K562 (cell line): ENCODE measurements around the gene NAXE. TPM values are rescaled to one million over a fixed set of nuclear protein-coding genes. Genes with fewer than 3 reads are reported as not detected.
A peak's percentile ranks its signal among the peaks of the same experiment; 100 is the strongest.

ENCODE experiments used
- ATAC-seq: fragments of 200-7000 bp; cut with Tn5 transposase; 3 replicates; pipeline ENCODE4 v1.9.1; 2020; ENCODE audit warnings: moderate library complexity
- BruUV-seq: library from RNA; stranded (reverse); fragments of 400-500 nt; replicated peaks from 2 replicates; lab custom pipeline; 2021; lab: Mats Ljungman, UMichigan
- CTCF ChIA-PET: fragments of 300-600 bp; formaldehyde crosslinking; extraction: SDS; loops from one replicate; lab custom pipeline; 2021; ENCODE audit warnings: low intra/inter-chr PET ratio; lab: Yijun Ruan, JAX
- POLR2A ChIA-PET: fragments of 300-600, 350-650 bp; sonication (Branson Sonifier 250); formaldehyde crosslinking; extraction: SDS; loops from one replicate; lab custom pipeline; 2021; ENCODE audit warnings: antibody characterized with exemption, inconsistent platforms; lab: Yijun Ruan, JAX
- DNase-seq, 4 experiments: peaks; one replicate each; pipeline versions ENCODE4 v3.0.0 to v3.0.0-alpha.2; 2011 to 2018; ENCODE audit warnings: low spot score in 3 of 4, mixed read lengths in 3 of 4; ENCODE audit errors: extremely low read depth in 1 of 4
- FAIRE-seq: peaks from 2 replicates; lab custom pipeline; 2011; peaks lifted over from hg19 to GRCh38; lab: Jason Lieb, UNC
- H2AFZ ChIP-seq: 2 replicates; pipeline ENCODE4 v1.6.0; 2011; ENCODE audit warnings: low read depth, low read length, control low read depth, inconsistent platforms
- H3K27ac ChIP-seq: fragments of 200-600 bp; 3 replicates; pipeline ENCODE4 v1.8.0; 2011; ENCODE audit warnings: low read depth, mild to moderate bottlenecking, control low read depth, inconsistent platforms, low read length, moderate library complexity, mixed read lengths; ENCODE audit errors: extremely low read depth
- H3K27me3 ChIP-seq, 2 experiments: fragments of 300-600 bp in 1 of 2; 2 replicates in 1 of 2; 3 replicates in 1 of 2; pipeline versions ENCODE4 v1.6.0 to v1.8.0; 2011; ENCODE audit warnings: inconsistent platforms in 2 of 2, low read length in 2 of 2, mild to moderate bottlenecking in 1 of 2, mixed read lengths in 1 of 2, moderate library complexity in 1 of 2; ENCODE audit not compliant: control insufficient read depth in 2 of 2, insufficient read depth in 2 of 2
- H3K36me3 ChIP-seq: fragments of 300-600 bp; 3 replicates; pipeline ENCODE4 v1.8.0; 2011; ENCODE audit warnings: mild to moderate bottlenecking, low read length, inconsistent platforms; ENCODE audit not compliant: control insufficient read depth, insufficient read depth
- H3K4me1 ChIP-seq, 2 experiments: fragments of 200-600 bp in 1 of 2; replicated peaks in 1 of 2; 2 replicates in 1 of 2; 3 replicates in 1 of 2; pipeline versions ENCODE4 v1.5.1 to v1.8.0; 2011; ENCODE audit warnings: inconsistent platforms in 2 of 2, low read length in 2 of 2, mild to moderate bottlenecking in 1 of 2, mixed read lengths in 1 of 2, moderate library complexity in 1 of 2; ENCODE audit not compliant: control insufficient read depth in 2 of 2, insufficient read depth in 2 of 2
- H3K4me2 ChIP-seq: 2 replicates; pipeline ENCODE4 v1.6.1; 2011; ENCODE audit warnings: low read length, control low read depth, inconsistent platforms, mixed read lengths; ENCODE audit not compliant: insufficient read depth
- H3K4me3 ChIP-seq: fragments of 200-600 bp; sonication (generic), shearing (Covaris generic); 2 replicates; pipeline ENCODE4 v1.5.1; 2016; ENCODE audit warnings: control low read depth, inconsistent platforms
- H3K79me2 ChIP-seq: fragments of 200-600 bp; 3 replicates; pipeline ENCODE4 v1.8.0; 2011; ENCODE audit warnings: low read length, inconsistent platforms; ENCODE audit not compliant: control insufficient read depth, insufficient read depth
- H3K9ac ChIP-seq, 2 experiments: 2 replicates each; pipeline versions ENCODE4 v1.6.0 to v1.6.1; 2011; ENCODE audit warnings: low read depth in 2 of 2, low read length in 2 of 2, control low read depth in 1 of 2, inconsistent platforms in 1 of 2, mild to moderate bottlenecking in 1 of 2, mixed read lengths in 1 of 2; ENCODE audit not compliant: insufficient read depth in 1 of 2
- H3K9me1 ChIP-seq: one replicate; pipeline ENCODE4 v1.6.0; 2011; ENCODE audit warnings: inconsistent platforms, mild to moderate bottlenecking, low read length, moderate library complexity; ENCODE audit not compliant: control insufficient read depth, insufficient read depth
- H3K9me3 ChIP-seq: replicated peaks from 2 replicates; pipeline ENCODE4 v1.5.1; 2011; ENCODE audit warnings: low read depth, low read length, inconsistent platforms; ENCODE audit not compliant: control insufficient read depth, insufficient read depth
- H4K20me1 ChIP-seq: replicated peaks from 2 replicates; pipeline ENCODE4 v1.6.1; 2011; ENCODE audit warnings: low read length, inconsistent platforms, mixed read lengths; ENCODE audit not compliant: control insufficient read depth, insufficient read depth
- DPF2 ChIP-seq: fragments of 450-650 bp; IDR thresholded peaks from 2 replicates; pipeline ENCODE4 v1.6.1; 2016
- GTF2A2 ChIP-seq: IDR thresholded peaks from 2 replicates; pipeline ENCODE4 v1.6.1; 2016; ENCODE audit warnings: mild to moderate bottlenecking, missing genetic modification characterization, missing compliant biosample characterization
- RBM14 ChIP-seq: fragments of 200-400 bp; formaldehyde crosslinking; IDR thresholded peaks from 2 replicates; pipeline ENCODE4 v1.6.1; 2018; ENCODE audit warnings: low read depth, mild to moderate bottlenecking, low read length, moderate library complexity, borderline replicate concordance; ENCODE audit not compliant: insufficient read depth
- TAL1 ChIP-seq: fragments of 450-650 bp; IDR thresholded peaks from 2 replicates; pipeline ENCODE4 v1.6.1; 2016; ENCODE audit warnings: mild to moderate bottlenecking
- ZNF121 ChIP-seq: sonication (generic); formaldehyde crosslinking; conservative IDR thresholded peaks from 2 replicates; pipeline ENCODE4 v1.8.0; 2022; ENCODE audit warnings: missing genetic modification reagents
- ZNF766 ChIP-seq: fragments of 200-800 bp; sonication (Bioruptor generic); conservative IDR thresholded peaks from 2 replicates; pipeline ENCODE4 v1.6.1; 2016; ENCODE audit warnings: missing genetic modification characterization, missing compliant biosample characterization
- WGBS: fragments of 100-300 bp; shearing (Covaris generic); methylation state at CpG from one replicate; pipeline ENCODE4 v1.1.6; 2016; ENCODE audit warnings: low coverage, mixed read lengths; ENCODE audit not compliant: insufficient coverage; ENCODE audit errors: missing lambda C conversion rate; 5-methylcytosine and 5-hydroxymethylcytosine counted together
- in situ Hi-C: fragments of 300-500 bp; cut with MboI; formaldehyde crosslinking; loops from 4 replicates; pipeline ENCODE4 v1.15.0; 2018; ENCODE audit warnings: inconsistent platforms, mixed read lengths
- intact Hi-C: fragments of 100-400 bp; cut with micrococcal nuclease; formaldehyde crosslinking; loops from 2 replicates; pipeline ENCODE4 v1.14.2; 2022
- polyA plus RNA-seq, 8 experiments: library from polyadenylated mRNA; depleted of rRNA in 4 of 8; stranded (reverse) in 5 of 8; unstranded in 3 of 8; fragments of >200 nt; fragmentation: Nextera tagmentation in 2 of 8; fragmentation: Illumina TruSeq in 1 of 8; extraction: Ambion mirVana in 2 of 8; extraction: Trizol in 1 of 8; gene quantifications; 2 replicates each; pipeline versions ENCODE4 v1.2.1 to v1.2.3, GENCODE V29; 2011 to 2014; ENCODE audit warnings: inconsistent platforms in 1 of 8, missing spikeins in 1 of 8
- total RNA-seq, 7 experiments: library from RNA; depleted of rRNA in 6 of 7; stranded (reverse); fragments of >200 nt in 6 of 7; fragmentation: Illumina TruSeq in 2 of 7; extraction: Trizol in 2 of 7; gene quantifications; 2 replicates each; pipeline versions ENCODE4 v1.2.1 to v1.2.3, GENCODE V29; 2011 to 2021; ENCODE audit warnings: low replicate concordance in 1 of 7
- TF ChIP-seq, protein P1 (sequence below), 2 experiments: fragments of 450-650 bp in 1 of 2; IDR thresholded peaks; 2 replicates each; pipeline ENCODE4 v1.6.1; 2011 to 2017; ENCODE audit warnings: low read depth in 2 of 2, antibody characterized with exemption in 1 of 2, borderline replicate concordance in 1 of 2, low read length in 1 of 2, mild to moderate bottlenecking in 1 of 2, mixed read lengths in 1 of 2; ENCODE audit not compliant: control insufficient read depth in 1 of 2
- TF ChIP-seq, protein P2 (sequence below): sonication (generic); formaldehyde crosslinking; IDR thresholded peaks from 2 replicates; pipeline ENCODE4 v1.8.0; 2023; ENCODE audit warnings: mild to moderate bottlenecking, missing genetic modification reagents

NAXE gene
- total and polyA plus RNA-seq, 9 of the 15 experiments (the other 6 are each of a cell fraction or from before 2014, with no cell fraction given) = 27.3 to 137 (median 90.0) TPM

- TF ChIP-seq ZNF766 (CRISPR knock-in tag) = no peak
- TF ChIP-seq ZNF121 (CRISPR knock-in tag) = 0 out of 2 replicates have a peak, but pooled peaks have one; percentile 21
- Histone ChIP-seq H3K9me1 (no peaks in the 10 kb centered on the region), H2AFZ (peak overlapping the region; percentile 65), H3K4me2 (peak overlapping the region; percentile 67), H3K79me2 (no peaks in the 10 kb centered on the region), H3K27me3 (no peaks in the 10 kb centered on the region), H3K9me3 (no peaks in the 10 kb centered on the region), H3K9ac (peak overlapping the region; percentile 4 to 79; a peak in 1 of 4 replicates), H3K27ac (0 out of 3 replicates have a peak overlapping the region, but pooled peaks have one; percentile 15), H3K36me3 (no peaks in the 10 kb centered on the region), H3K4me3 (no peak overlapping the region), H3K4me1 (peaks cover 17 to 23% of the 10 kb centered on the region in 2 experiments), H4K20me1 (no peaks in the 10 kb centered on the region)
- no TSS peak for BruUV-seq
- in situ Hi-C loops = no loop called here
- FAIRE-seq (no peak), ATAC-seq (peak; percentile 55), DNase-seq (peak in 1 of 4 experiments; percentile 12)
- intact Hi-C loops = no loop called here
- ChIA-PET CTCF (no interaction called here), POLR2A (interaction anchor here (1.6 kb wide), 1 partner anchor 8 kb away, joined by 5 read pairs; no protein-coding TSS in a partner anchor)
- 4% methylated on average over 4 of the region's 4 CpGs for WGBS
Measured at GRCh38 chr1:156615946-156616345, 24.4 kb downstream of the NAXE start.

DNA sequence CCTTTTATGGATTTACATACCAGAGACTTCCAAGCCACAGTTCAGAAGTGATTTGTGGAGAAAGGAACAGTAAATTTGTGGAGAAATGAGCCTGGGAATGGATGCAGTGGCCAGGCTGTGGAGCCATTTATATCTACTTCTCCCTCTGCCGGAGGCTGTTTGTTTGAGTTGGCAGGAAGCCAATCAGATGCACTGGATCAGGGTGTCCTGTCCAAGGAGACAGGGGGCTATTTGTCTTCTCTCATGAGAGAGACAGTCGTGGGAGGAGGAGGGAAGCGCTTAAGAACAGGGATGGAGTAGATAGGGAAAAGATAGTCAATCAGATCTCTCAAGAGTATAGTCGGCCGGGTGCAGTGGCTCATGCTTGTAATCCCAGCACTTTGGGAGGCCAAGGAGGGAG is 24.9 kb downstream of the NAXE start:
- H3K9me3 ChIP-seq = no peaks in the 10 kb centered on the region
- ATAC-seq = peak; percentile 96
- FAIRE-seq = peak; percentile 95
- CTCF ChIA-PET = no interaction called here
- peaks cover 17 to 23% of the 10 kb centered on the region in 2 experiments for H3K4me1 ChIP-seq
- WGBS = 1% methylated on average over 5 of the region's 5 CpGs
- H3K27ac ChIP-seq = 0 out of 3 replicates have a peak overlapping the region, but pooled peaks have one; percentile 15
- H4K20me1 ChIP-seq = no peaks in the 10 kb centered on the region
- intact Hi-C loops (no loop called here), in situ Hi-C loops (no loop called here)
- no peak overlapping the region for H3K4me3 ChIP-seq
- BruUV-seq = no TSS peak
- peak overlapping the region; percentile 65 for H2AFZ ChIP-seq
- peak overlapping the region; percentile 67 for H3K4me2 ChIP-seq
- H3K9ac ChIP-seq = peak overlapping the region; percentile 4 to 5; a peak in 1 of 4 replicates
- no peaks in the 10 kb centered on the region for H3K27me3 ChIP-seq
- no peaks in the 10 kb centered on the region for H3K36me3 ChIP-seq
- POLR2A ChIA-PET = interaction anchor here (1.0 kb wide), 1 partner anchor 45 kb away, joined by 3 read pairs; no protein-coding TSS in a partner anchor
- peak; percentile 90 to 95 (median 92) for DNase-seq
- H3K9me1 ChIP-seq = no peaks in the 10 kb centered on the region
- H3K79me2 ChIP-seq = no peaks in the 10 kb centered on the region
- TF ChIP-seq RBM14 = no peak
- TF ChIP-seq, protein P1, sequence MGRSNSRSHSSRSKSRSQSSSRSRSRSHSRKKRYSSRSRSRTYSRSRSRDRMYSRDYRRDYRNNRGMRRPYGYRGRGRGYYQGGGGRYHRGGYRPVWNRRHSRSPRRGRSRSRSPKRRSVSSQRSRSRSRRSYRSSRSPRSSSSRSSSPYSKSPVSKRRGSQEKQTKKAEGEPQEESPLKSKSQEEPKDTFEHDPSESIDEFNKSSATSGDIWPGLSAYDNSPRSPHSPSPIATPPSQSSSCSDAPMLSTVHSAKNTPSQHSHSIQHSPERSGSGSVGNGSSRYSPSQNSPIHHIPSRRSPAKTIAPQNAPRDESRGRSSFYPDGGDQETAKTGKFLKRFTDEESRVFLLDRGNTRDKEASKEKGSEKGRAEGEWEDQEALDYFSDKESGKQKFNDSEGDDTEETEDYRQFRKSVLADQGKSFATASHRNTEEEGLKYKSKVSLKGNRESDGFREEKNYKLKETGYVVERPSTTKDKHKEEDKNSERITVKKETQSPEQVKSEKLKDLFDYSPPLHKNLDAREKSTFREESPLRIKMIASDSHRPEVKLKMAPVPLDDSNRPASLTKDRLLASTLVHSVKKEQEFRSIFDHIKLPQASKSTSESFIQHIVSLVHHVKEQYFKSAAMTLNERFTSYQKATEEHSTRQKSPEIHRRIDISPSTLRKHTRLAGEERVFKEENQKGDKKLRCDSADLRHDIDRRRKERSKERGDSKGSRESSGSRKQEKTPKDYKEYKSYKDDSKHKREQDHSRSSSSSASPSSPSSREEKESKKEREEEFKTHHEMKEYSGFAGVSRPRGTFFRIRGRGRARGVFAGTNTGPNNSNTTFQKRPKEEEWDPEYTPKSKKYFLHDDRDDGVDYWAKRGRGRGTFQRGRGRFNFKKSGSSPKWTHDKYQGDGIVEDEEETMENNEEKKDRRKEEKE (IDR thresholded peaks at IDR 0.05; ENCODE audit: borderline replicate concordance in 1 of 2, control insufficient read depth in 1 of 2, low read depth in 2 of 2, low read length in 1 of 2) = no peak
- TF ChIP-seq DPF2 = peak; percentile 97
- TF ChIP-seq, protein P2, sequence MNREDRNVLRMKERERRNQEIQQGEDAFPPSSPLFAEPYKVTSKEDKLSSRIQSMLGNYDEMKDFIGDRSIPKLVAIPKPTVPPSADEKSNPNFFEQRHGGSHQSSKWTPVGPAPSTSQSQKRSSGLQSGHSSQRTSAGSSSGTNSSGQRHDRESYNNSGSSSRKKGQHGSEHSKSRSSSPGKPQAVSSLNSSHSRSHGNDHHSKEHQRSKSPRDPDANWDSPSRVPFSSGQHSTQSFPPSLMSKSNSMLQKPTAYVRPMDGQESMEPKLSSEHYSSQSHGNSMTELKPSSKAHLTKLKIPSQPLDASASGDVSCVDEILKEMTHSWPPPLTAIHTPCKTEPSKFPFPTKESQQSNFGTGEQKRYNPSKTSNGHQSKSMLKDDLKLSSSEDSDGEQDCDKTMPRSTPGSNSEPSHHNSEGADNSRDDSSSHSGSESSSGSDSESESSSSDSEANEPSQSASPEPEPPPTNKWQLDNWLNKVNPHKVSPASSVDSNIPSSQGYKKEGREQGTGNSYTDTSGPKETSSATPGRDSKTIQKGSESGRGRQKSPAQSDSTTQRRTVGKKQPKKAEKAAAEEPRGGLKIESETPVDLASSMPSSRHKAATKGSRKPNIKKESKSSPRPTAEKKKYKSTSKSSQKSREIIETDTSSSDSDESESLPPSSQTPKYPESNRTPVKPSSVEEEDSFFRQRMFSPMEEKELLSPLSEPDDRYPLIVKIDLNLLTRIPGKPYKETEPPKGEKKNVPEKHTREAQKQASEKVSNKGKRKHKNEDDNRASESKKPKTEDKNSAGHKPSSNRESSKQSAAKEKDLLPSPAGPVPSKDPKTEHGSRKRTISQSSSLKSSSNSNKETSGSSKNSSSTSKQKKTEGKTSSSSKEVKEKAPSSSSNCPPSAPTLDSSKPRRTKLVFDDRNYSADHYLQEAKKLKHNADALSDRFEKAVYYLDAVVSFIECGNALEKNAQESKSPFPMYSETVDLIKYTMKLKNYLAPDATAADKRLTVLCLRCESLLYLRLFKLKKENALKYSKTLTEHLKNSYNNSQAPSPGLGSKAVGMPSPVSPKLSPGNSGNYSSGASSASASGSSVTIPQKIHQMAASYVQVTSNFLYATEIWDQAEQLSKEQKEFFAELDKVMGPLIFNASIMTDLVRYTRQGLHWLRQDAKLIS (CRISPR knock-in tag) = no peak
- no peak for TF ChIP-seq GTF2A2 (tag)
- peak; percentile 77 for TF ChIP-seq TAL1
